NCI-H526 treated with DMSO at 0.1 percent for 48 hours (cell line): Measurements from ENCODE around the gene RBFOX2.
"Not testable (repeated sequence)": the region's sequence is repeated elsewhere in the genome, so short reads cannot be mapped to it uniquely, and the experiment has no call there.

Experiments used
- DNase-seq: peaks from one replicate; lab custom pipeline; 2025; lab: John Stamatoyannopoulos, UW

Gene RBFOX2

GRCh38 chr22:35777335-35777975, 251.2 kb downstream of the RBFOX2 start:
- DNase-seq: no peak

GRCh38 chr22:35775339-35775738, 253.3 kb downstream of the RBFOX2 start:
- no peak for DNase-seq

GRCh38 chr22:35769974-35770373, 258.6 kb downstream of the RBFOX2 start:
- DNase-seq: no peak

- DNase-seq: no peak
These were observed 261.7 kb downstream of the RBFOX2 start for GRCh38 chr22:35766654-35767580.

- no peak for DNase-seq
These were observed 267.6 kb downstream of the RBFOX2 start for GRCh38 chr22:35761037-35761436.

GRCh38 chr22:35758394-35758793, 270.2 kb downstream of the RBFOX2 start:
- no peak for DNase-seq

- no peak for DNase-seq
These were observed 271.9 kb downstream of the RBFOX2 start for GRCh38 chr22:35756722-35757121.

DNA sequence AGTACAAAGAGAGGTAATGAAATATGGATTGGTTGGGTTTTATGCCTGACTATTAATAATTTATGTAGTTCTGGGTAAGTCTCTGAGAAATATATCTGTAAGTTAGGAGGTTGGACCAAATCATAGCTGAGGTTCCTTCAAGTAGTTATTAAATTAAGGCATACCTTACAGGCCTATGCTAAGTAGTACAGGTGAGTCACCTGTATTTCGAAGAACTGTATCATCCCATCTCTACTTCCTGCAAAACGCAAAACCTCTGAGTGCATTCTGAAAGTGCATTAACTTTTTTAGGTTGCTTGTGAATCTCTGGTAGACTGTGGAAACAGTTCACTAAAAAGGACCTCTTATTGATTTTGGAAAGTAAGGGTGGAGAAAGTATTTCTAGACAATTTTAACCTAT, 273.9 kb downstream of the RBFOX2 start:
- no peak for DNase-seq

- no peak for DNase-seq
These were observed 275.8 kb downstream of the RBFOX2 start for GRCh38 chr22:35752863-35753189.

DNA sequence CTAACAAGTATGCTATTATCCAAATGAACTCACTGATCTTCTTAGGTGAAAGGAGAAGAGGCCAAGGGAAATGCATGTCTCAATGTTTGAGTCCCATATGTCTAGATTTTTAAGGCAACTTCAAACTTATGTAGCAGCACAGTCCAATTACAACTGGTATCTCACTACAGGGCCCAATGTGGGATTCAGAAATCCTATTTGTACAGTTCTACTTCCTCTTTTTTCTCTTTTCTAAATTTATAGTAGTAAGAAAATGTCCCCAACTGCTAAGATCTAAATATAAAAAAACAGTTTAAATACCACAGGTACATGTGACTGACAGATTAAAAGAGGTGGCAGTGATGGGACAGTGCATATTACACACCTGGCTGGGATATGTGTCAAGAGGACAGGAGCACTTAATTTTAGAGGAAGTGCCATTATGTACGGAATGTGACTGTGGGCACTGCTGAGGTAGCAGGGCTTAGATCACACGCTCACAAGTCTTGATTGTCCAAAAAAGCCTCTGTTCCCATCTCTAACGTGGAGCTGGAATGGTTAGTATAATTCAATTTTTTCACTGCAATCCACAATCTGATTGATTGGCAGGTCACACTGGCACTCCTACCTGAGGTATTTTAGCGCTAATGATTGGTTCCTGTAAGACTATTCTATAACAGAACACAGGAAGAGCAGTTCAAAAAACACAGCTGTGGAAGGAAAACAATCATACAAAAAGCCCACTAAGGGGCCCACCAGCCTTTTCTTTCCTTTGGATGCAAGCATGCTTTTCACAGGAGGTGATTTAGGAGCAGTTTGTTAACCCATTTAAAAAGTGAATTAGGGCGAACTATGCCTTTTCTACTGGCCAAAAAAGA, 276.4 kb downstream of the RBFOX2 start:
- DNase-seq: no peak

GRCh38 chr22:35749808-35750207, 278.8 kb downstream of the RBFOX2 start:
- DNase-seq: no peak

- no peak for DNase-seq
These were observed 281.5 kb downstream of the RBFOX2 start for GRCh38 chr22:35746946-35747703.

DNA sequence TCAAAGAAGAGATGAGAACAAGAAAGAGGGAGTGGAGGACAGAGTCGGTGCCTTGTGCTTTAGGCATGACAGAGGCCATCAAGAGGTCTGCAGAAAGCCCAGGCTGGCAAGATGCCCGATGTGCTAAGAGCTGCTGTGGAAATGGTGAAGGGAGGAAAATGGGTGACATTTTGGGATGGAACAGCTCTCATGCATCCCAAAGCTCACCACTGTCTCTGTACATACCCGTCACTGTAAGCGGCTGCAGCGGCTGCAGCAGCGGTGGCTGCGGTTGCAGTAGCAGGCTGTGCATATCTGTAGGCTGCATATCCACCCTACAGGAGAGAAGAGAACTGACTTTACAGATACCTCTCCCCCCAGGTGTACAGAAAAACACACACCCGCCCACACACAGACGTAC, 282.4 kb downstream of the RBFOX2 start:
- no peak for DNase-seq

DNA sequence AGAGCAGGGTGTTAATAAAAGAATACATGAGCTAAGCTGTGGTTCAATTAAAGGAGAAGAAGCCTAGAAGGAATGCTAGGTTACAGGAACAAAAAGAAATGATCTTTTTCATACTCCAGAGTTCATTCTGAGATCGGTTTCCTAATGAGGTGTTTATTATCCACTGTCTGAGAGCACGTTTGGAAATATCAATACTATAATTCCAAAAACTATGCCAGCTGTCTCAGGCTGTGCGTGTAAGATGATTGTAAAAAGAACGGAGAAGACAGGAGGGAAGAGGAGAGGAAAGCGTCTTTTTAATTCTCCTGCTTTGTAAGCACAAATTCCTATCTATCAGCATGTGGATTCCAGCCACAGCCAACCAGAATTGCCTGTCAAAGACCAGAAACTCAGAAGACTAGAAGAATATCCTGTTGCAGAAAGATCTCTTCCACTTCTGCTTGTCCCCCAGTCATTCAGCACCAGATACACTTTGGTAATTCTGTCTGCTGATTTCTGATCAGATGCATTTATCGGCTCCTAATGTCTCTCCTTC, 285.2 kb downstream of the RBFOX2 start:
- no peak for DNase-seq

- DNase-seq: no peak
These were observed 286.1 kb downstream of the RBFOX2 start for GRCh38 chr22:35742342-35743100.

DNA sequence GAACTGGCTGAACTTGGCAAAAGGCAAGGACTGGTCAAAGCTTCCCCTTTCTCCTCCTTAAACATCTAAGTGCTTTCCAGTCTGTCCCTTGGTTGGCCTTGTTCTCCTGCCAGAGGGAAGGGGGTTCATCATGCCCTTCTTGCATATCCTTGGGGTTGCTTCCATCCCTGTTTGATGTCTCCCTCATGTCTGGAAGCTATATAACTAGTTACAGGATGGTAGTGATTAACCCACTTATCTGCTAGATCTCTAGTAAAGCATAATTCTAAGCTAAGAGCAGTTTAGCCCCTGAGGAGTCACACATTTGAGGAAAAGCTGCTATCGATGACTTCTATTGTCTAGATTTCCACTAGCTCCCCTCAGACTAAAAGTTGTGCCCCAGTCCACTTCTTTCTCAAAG, 288.0 kb downstream of the RBFOX2 start:
- no peak for DNase-seq

GRCh38 chr22:35739931-35740380, 288.7 kb downstream of the RBFOX2 start:
- DNase-seq: no peak

GRCh38 chr22:35739076-35739930, 289.3 kb downstream of the RBFOX2 start:
- no peak for DNase-seq

DNA sequence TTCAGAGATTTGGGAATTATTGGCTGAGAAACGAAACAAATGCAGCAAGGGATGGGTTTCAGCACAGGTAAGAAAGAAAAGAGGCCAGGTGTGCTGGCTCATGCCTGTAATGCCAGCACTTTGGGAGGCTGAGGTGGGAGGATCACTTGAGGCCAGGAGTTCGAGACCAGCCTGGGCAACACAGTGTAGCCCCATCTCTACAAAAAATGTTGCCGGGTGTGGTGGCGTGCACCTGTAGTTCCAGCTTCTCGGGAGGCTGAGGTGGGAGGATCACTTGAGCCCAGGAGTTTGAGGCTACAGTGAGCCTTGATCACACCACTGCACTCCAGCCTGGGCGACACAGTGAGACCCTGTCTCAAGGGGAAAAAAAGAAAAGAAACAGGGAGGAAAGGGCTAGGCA, 290.7 kb downstream of the RBFOX2 start:
- DNase-seq: not testable (repeated sequence)

GRCh38 chr22:35736701-35737100, 291.9 kb downstream of the RBFOX2 start:
- DNase-seq: no peak
